Germinal center (tissue), 1 donor: ENCODE measurements around the gene TRIM69.
"Not testable (repeated sequence)": the region's sequence is repeated elsewhere in the genome, so short reads cannot be mapped to it uniquely, and the experiment has no call there.

Experiments used
- DNase-seq: peaks from one replicate; pipeline ENCODE4 v3.0.0; 2012; ENCODE audit warnings: mixed read lengths, low spot score

Gene TRIM69

DNA sequence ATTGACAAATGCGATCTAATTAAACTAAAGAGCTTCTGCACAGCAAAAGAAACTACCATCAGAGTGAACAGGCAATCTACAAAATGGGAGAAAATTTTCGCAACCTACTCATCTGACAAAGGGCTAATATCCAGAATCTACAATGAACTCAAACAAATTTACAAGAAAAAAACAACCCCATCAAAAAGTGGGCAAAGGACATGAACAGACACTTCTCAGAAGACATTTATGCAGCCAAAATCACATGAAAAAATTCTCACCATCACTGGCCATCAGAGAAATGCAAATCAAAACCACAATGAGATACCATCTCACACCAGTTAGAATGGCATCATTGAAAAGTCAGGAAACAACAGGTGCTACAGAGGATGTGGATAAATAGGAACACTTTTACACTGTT is 7.1 kb downstream of the TRIM69 start:
- not testable (repeated sequence) for DNase-seq

DNA sequence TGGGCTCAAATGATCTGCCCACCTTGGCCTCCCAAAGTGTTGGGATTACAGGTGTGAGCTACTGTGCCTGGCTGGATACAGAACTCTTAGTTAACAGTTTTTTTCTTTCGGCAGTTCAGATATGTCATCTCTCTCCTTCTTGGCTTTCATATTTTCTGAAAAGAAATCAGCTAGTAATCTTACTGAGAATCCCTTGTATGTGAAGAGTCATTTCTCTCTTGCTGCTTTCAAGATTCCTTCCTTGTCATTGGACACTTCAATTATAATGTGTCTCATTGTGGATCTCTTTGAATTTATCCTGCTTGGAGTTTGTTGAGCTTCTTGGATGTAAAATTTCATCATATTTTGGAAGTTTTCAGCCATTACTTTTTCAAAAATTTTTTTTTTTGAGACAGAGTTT is 17.0 kb downstream of the TRIM69 start:
- no peak for DNase-seq

DNA sequence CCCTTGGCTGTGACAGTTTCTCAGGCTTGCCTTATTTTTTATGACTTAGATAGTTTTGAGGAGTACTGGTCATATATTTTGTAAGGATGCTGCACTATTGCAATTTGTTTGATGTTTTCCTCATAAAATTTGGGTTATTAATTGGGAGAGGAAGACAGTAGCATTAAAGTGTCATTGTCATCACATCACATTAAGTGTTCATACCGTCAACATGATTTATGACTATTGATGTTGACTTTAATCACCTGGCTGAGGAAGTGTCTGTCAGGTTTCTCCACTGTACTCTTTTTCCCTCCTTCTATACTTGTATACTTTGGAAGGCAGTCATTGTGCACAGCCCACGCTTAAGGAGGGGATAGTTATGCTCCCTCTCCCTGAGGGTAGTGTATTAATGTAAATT is 26.9 kb downstream of the TRIM69 start:
- DNase-seq: no peak

DNA sequence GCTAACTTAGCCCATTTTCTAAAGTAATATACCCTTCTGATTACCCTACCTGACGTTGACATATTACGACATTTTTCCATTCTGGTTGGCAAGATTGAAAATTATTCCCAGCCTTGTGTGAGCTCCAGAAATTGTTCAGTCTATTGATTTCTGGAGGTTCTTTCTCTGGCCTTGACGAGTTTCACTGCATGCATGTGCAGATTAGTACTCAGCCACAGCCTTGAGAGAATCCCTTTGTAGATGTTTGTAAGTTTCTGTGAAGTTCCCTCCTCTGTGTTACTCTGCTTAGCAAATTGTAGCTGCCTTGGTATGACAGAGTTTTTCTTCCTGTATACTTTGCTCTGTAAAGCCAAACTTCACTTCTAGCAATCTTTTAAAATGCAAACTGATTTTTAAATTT is 27.5 kb downstream of the TRIM69 start:
- no peak for DNase-seq

DNA sequence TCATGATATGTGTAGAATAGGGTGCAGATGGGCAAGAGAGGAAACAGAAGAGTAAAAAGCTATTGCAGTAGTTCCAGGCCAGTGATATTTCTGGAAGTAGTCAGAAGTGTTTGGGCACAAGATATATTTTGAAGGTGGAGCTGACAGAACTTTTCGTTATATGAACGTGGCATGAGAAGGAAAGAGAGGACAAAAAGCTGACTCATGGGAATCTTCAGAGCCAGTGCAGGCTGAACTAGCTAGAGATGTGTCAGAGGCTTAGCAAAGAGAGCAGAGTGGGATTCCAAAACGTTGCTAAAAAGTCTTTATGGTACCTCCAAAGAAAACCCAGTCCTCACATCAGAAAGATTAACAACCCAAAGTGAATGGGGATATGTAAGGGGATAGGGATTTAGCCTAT is 28.7 kb downstream of the TRIM69 start:
- DNase-seq: no peak

DNA sequence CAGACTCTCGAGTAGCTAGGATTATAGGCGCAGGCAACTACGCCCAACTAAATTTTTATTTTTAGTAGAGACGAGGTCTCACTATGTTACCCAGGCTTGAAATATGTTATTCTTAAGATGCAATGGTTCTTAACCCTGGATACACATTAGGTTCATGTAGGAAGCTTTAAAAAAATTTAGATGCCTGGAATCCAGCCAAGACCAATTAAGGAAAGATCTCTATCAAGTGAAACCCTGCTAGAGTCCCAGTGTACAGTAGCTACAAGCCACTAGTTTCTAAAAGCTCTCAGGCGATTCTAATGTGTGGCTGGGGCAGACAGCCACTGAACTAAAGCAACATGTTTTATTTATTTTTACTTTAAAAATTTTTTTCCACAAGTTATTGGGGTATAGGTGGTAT is 33.2 kb downstream of the TRIM69 start:
- DNase-seq: no peak

DNA sequence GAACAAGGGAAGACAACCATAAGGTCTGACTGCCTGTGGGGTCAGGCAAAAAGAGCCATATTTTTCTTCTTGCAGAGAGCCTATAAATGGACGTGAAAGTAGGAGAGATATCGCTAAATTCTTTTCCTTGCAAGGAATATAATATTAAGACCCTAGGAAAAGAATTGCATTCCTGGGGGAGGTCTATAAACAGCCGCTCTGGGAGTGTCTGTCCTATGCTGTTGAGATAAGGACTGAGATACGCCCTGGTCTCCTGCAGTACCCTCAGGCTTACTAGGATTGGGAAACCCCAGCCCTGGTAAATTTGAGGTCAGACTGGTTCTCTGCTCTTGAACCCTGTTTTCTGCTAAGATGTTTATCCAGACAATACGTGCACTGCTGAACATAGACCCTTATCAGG is 34.4 kb downstream of the TRIM69 start:
- DNase-seq: not testable (repeated sequence)

DNA sequence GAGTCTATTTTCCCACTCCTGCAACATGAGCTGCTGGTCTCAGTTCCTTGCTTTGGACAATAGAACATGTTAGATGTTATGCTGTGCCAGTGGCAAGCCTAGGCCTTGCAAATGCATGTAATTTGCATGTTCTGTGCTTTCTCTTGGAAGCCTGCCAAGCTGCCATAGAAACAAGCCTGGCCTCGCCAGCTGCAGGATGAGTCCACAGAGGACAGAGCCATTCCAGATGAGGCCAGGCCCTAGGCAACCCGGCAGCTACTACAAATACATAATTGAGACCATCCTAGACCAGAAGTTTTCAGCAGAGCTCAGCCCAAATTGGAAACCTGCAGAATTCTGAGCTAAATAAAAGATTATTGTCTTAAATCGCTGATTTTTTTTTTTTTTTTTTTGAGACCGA is 39.6 kb downstream of the TRIM69 start:
- DNase-seq: no peak

DNA sequence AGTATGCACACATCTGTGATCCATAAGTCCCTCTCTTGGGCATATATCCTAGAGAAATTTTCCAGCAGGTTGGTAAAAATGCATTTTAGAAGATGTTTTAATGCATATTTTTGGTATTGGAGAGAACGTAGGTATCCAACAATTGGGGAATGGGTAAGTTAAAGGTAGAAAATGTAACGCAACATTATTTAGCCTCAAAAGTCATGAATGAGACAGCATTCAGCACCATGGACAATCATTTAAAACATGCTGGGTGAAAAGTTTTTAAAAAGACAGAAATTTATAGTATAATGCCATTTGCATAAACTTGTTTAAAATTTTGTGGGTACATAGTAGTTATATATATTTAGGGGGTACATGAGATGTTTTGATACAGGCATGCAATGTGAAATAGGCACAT is 43.4 kb downstream of the TRIM69 start:
- no peak for DNase-seq

DNA sequence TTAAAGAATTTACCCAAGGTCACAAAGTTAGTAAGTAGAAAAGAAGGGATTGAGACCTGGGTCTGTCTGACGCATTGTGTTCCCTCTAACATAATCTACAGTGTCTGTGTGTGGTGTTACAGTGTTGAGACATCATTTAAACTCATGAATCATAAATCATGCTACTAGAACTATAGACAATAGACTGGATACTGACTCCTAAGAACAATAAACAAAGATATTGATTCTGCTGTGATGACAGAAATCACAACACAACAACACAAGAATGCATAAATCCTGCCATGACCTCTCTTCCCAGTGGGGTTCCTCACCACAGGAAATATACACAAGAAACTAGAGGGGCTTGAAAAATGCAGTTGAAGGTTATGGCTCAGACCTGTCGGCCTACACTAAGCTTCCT is 44.3 kb downstream of the TRIM69 start:
- DNase-seq: no peak

DNA sequence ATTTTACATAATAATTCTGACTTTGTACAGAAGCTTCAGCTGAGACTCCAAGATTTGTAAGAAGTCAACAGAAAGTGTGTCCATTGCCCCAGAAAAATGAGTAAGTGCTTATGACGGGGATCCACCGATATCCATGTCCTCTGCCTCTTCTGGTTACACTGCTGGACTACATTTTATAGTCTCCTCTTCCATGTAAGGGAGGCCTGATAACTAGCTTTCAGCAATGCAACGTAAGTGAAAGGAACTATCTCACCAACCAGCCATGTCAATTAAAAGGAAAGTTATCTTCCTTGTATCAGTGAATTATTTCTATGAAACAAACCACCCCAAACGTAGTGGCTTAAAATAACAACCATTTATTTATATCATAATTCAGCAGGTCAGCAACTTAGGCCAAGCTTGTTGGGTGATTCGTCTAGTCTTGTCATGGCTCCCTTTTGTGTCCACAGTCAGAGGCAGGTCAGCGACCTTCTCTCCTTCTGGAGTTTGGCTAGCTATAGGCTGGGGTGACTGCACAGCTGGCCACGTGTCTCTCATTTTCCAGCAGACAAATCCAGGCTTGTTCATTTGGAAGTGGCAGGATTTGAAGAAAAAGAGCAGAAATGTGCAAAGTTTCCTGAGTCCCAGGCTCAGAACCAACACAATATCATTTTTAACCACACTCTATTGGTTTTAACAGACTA is 44.9 kb downstream of the TRIM69 start:
- no peak for DNase-seq

DNA sequence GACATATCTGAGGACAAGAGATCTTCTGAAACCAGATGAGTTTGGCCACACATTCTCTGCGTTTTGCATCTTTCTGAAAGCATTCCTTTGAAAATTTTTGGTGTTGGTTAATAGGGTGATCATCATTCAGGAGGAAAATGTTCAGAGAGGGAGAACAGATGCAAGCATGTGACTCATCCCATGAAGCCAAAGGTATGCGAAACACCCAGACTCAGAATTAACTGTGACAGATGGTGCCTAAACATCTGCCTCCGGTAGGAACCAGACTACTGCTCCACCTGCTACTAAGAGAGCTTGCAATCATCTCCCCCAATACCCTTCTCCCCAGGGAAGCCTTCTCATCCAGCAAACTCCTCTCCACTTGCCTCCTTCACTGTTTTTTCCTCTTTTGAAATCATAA is 46.2 kb downstream of the TRIM69 start:
- no peak for DNase-seq

DNA sequence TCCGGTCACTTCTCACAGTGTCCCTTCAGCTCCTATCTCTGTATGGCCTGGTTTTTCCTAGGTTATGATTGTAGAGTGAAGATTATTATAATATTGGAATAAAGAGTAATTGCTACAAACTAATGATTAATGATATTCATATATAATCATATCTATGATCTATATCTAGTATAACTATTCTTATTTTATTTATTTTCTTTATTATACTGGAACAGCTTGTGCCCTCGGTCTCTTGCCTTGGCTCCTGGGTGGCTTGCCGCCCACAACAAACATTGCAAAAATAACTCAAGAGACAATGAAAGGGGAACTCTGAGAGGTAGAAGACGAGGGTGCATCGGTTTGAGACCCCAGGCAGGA is 48.6 kb downstream of the TRIM69 start:
- not testable (repeated sequence) for DNase-seq

DNA sequence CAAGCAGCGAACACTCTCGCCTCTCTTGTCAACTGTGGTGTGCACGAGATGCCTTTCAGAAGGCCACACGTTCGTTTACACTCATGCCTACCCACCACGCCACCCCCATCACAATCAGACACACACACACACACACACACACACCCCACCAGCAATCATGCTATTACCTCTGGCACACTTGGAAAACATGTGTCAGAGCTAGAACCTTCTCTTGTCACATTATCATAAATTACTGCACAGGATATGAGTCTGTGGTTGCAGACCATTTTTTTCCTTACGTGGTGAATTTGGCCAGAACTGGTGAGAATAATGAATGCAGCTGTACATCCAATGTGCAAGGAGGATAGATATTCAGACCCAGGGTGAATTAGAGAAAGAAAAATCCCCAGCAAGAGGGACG is 52.4 kb downstream of the TRIM69 start:
- DNase-seq: no peak

DNA sequence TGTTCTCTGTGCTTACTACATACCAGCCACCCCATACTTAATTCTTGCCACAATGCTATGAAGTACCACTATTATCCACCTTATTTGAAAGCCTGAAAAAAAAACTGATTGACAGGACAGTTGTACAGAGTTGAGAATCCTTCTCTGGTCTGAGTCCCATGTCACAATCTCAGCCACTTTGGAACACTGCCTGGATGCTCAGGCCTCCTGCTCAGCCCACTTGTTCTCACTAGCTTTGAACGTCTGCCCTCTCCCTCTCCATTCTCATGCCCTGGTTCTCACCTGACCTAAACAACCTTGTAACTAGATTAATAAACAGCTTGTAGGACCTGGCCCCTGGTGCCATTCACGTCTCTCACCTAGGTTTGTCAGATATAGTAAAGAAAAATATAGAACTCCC is 53.9 kb downstream of the TRIM69 start:
- no peak for DNase-seq

DNA sequence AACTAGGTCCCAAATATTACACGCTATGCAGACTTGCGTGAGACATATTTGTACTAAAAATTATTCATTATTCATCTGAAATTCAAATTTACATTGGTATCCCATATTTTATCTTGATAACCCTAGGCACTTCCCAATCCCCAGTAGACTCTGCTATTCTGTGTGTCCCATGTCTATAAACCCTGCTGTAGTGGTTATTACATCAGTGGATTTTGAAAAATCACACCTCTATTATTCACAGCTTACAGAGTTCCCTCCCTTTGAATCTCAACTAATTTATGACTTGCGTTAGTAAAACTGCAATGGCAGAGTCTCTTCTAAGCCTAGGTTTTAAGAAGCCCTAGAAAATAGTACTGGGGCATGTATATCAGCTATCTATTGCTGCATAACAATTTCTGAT is 54.3 kb downstream of the TRIM69 start:
- no peak for DNase-seq

DNA sequence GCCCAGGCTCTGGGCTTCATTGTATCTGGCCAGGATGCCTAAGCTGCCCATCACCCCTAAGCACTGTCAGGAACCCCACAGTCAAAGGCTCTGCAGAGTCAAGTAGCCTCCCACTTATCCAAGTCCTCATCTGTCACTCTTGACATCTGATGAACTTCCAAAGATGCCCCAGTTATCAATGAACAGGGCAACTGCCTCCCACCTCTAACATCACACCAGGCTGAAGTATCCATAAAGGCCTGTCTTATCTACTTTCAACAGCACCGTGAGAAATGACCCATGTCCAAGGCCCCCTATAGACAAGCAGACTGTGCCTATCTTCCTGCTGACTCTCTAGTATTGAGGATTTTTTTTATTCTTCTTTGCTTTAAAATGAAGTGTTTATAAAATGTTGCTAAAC is 56.4 kb downstream of the TRIM69 start:
- DNase-seq: no peak

DNA sequence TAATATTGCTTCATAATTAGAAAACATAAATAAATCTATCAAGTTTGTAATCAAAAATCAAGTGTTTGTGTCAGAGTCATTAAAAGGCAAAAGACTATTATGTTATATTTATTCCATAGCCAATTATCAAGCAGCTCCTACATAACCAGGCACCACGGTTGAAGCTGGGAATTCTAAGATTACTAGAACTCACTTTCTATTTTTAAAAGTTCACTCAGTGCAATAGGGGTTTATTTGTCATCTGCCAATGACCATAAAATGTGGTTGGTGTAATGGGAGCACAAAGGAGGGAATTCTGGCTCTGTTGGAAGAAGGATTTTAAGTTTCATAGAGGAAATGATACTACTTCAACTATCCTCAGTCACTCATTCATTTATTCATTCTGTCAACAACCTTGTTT is 57.7 kb downstream of the TRIM69 start:
- no peak for DNase-seq

DNA sequence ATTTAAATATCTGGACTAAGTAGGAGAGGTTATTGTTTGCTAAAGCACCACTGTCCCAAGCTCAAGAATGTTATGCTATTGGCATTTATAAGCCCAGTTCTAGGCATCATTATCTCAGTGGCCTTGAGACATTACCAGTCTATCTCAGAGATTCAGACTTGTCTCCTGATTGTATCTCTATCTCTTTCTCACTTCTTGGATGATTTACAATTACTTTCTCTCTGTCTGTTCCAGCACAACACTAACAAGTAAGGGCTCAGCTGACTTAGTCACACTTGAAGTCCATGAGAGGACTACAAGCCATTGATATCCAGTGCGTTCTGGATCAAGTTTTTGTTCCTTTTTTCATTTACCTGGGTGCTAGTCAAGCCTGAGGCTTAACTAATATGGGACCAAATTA is 60.2 kb downstream of the TRIM69 start:
- no peak for DNase-seq

DNA sequence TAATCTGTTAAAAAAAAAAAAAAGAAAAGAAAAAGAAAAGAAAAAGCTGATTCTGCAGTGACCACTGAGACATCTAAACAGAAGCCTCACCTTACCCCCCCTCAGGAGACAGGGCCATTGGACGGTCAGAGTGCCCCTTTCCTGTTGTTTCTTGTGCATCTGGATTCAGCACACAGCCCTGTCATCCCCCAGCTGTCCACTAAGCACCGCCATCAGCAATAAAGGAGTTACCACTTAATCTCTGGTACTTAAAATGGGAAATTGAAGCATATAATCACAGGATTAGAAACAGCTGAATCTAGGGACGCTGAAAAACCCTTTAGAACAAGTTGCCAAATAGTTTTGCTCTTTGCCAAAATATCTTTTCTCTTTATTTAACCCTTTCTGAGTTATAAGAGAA is 62.5 kb downstream of the TRIM69 start:
- no peak for DNase-seq

DNA sequence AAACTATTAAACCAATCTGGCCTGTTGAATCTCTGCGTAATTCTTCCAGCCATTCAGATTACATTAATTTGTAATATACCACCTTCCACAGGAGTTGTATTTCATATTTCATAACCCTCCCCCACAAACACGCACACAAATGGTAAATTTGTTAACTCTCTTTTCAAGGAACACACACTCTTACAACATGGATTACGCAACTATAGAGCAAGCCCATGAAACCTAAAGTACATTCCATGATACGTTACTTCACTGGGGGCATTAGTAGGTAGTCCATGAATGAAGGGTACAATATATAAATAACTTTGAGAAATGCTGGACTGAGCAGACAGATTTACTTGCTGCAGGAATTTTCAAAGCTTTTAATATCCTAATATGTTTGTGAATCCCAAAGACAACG is 65.0 kb downstream of the TRIM69 start:
- DNase-seq: no peak

DNA sequence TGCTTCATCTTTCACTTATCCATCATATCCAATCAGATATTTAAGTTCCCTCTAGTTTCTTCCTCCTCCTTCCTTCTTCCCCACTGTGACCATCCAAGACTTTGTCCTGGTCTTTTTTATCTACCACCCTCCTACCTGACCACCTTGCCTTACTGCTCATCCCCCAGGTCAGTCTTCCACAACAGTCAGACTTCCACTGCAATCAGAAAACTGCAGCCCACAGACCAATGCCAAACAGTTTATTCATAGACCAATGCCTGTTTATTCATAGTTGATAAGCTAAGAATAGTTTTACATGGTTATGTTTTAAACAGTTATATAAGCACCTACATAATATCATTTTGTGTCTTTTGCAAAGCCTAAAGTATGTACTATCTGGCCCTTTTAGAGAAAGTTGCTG is 65.5 kb downstream of the TRIM69 start:
- no peak for DNase-seq

DNA sequence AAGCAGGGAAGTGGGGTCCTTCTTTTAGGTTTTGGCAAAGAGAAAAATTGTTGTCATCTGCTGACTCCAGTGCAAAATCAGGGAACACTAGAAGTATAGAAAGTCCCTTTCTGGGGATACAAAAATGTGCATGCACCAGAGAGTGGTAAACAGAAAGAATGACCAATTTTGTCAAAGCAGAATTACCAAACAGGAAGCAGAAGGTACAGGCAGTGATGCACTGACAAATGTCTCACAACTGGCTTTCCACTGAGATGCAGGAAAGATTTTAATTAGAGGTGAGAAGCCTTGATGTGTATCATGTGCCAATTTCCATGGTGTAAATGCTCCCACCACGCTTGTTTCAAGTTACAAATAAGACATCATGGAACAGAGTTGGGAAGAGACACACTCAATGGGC is 66.0 kb downstream of the TRIM69 start:
- DNase-seq: no peak

DNA sequence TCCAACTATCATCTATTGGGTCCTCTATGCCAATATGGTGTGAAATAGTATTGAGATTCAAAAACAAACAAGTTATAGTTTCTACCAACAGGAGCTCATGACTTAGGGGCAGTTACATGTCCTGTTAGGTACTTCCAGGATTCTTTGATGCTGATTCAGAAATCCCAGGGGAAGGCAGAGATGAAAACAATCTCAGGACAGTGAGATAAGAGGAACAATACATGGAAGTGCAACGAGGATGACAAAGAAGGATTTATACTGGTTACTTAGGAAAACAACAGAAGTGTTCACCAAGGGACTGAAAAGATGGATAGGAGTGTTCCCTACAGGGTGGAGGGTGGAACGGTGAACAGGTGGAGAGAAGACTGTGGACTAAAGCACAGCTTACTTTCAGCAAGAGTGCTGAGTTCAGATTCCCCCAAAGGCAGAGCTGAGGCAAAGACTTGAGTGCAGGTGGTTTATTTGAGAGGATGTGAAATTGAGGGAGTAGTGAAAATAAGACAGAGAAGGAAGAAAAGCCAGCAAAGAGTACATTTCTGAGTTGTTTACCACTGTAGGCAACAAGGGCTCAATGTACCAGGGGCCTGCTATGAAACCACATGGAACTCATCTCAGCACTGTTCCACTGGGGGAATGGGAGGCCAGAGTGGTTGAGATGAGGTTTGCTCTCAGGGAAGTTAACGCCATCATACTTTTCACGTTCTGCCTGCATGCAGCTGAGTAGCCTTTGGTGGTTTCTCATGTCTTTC is 68.1 kb downstream of the TRIM69 start:
- no peak for DNase-seq
